Fibroblast of pulmonary artery (primary cell): ENCODE data around the gene WWOX.

Source experiments
- DNase-seq: peaks from one replicate; pipeline ENCODE4 v3.0.0-alpha.2; 2010; ENCODE audit warnings: low read depth
- H3K4me3 ChIP-seq: replicated peaks from 2 replicates; pipeline ENCODE4 v1.5.1; 2011; ENCODE audit warnings: low read depth, mild to moderate bottlenecking, control low read depth, low read length, moderate library complexity
- CTCF ChIP-seq: IDR thresholded peaks from 2 replicates; pipeline ENCODE4 v1.5.1; 2011; ENCODE audit warnings: mild to moderate bottlenecking, control low read depth, low read length, inconsistent platforms; ENCODE audit errors: missing control alignments

WWOX gene

GRCh38 chr16:79137426-79137939, 1038.0 kb downstream of the WWOX start:
- no peak overlapping the region for H3K4me3 ChIP-seq
- no peak for TF ChIP-seq CTCF
- no peak for DNase-seq

DNA sequence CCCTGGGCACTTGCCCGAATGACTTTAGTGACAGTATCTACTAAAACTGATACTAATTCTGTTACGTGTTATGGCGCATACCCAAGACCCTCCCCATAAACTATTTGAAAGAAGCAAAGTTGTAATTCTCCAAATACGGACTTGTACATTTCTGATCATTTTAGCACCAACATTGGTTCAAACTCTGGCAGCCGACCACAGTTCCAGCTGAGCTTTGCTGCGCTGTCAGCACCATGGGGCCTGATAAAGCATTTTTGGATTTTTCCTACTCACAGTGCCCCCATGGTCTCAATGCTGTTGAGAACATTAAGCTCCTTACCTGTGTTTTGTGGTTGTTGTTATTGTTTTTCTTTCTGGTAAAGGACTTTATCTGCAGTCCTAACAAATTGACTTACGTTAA, 1040.3 kb downstream of the WWOX start:
- H3K4me3 ChIP-seq = no peak overlapping the region
- DNase-seq = no peak
- TF ChIP-seq CTCF = no peak

DNA sequence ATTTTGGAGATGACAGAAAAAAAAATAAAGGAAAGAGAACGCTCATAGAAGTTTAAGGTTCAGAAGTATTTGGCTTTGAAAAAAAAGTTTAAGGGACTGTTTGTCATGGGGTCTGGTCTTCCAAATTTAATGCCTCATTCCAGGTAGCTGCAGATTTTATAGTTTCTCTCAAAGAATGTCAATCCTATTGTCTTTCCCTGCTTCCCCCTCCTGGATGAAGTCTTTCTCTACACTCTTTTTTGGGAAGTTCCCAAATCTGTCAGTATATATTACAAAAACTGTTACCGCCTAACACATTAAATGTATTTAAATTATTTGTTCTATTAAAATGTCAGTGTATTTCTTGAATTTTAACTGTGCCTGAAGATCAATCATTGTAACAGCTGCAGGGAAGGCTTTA, 1043.6 kb downstream of the WWOX start:
- no peak for DNase-seq
- no peak for TF ChIP-seq CTCF
- H3K4me3 ChIP-seq = no peak overlapping the region

- TF ChIP-seq CTCF = no peak
- no peak for DNase-seq
- H3K4me3 ChIP-seq = no peak overlapping the region
These were observed 1050.7 kb downstream of the WWOX start for GRCh38 chr16:79150151-79150550.

DNA sequence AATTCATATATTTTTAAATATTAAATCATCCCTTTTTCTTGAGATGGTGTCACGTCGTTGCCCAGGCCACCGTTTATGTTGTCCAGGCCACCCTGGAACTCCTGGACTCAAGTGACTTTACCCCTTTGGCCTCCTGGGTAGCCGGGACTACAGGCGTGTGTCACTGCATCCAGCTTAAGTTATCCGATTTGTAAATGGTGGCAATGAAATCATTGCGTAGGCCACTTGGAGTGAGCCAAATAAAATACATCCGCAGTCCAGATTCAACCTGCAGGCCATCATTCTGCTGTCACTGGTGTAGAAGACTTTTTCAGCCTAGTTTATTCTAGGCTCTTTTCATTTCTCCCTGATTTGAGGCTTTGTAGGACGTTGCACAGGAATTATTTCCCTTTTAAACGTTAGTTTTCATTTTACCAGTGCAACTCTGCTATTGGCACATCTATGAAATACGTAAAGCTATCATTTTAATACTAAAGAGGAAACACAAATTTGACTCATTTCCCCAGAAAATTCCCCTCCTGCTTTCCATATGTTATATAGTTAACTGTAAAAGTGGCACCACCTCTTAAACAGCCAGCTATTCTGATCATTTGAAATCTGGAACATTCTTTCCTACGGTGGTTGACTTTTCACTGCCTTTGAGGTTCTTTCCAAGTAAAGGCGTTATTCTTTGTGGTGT, 1051.3 kb downstream of the WWOX start:
- no peak overlapping the region for H3K4me3 ChIP-seq
- no peak for DNase-seq
- no peak for TF ChIP-seq CTCF

GRCh38 chr16:79154086-79154485, 1054.6 kb downstream of the WWOX start:
- DNase-seq = no peak
- H3K4me3 ChIP-seq = no peak overlapping the region
- no peak for TF ChIP-seq CTCF

DNA sequence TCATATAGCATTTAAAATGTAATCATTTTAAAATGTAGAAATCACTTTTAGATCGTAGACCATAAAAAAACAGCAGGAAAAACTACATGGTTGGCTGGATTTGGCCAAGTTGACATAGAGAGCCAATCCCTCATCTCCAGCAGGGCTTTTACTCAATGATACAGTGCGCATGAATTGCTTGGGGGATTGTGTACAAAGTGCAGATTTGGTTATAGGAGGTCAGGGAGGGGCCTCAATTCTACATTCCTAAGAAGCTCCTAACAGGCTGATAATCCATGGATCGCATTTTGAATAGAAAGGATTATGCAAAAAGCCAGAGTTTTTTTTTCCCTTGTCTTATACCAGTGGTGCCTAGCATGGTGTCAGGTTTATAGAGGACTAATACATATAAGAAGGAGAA, 1056.0 kb downstream of the WWOX start:
- no peak for DNase-seq
- no peak overlapping the region for H3K4me3 ChIP-seq
- no peak for TF ChIP-seq CTCF
